SK-N-SH treated with all-trans-retinoic acid at 6 μM for 48 hours (cell line): ENCODE results near the gene VOPP1.

ENCODE experiments used
- ATAC-seq: fragments of 200-7000 bp; cut with Tn5 transposase; 3 replicates; pipeline ENCODE4 v1.9.1; 2020; ENCODE audit warnings: mild to moderate bottlenecking, moderate library complexity
- ARNTL ChIP-seq: fragments of 450-650 bp; formaldehyde crosslinking; IDR thresholded peaks from 2 replicates; pipeline ENCODE4 v1.5.0; 2020; ENCODE audit warnings: low read depth, mild to moderate bottlenecking, moderate library complexity, borderline replicate concordance
- CSDC2 ChIP-seq: fragments of 250-450 bp; sonication (Bioruptor Pico); IDR thresholded peaks from 2 replicates; pipeline ENCODE4 v1.5.0; 2020; ENCODE audit warnings: mild to moderate bottlenecking, moderate library complexity
- ESRRG ChIP-seq: fragments of 250-450 bp; sonication (Bioruptor Pico); IDR thresholded peaks from 2 replicates; pipeline ENCODE4 v1.6.1; 2021; ENCODE audit warnings: mild to moderate bottlenecking
- GLIS3 ChIP-seq: fragments of 250-450 bp; sonication (Bioruptor Pico); IDR thresholded peaks from 2 replicates; pipeline ENCODE4 v1.5.0; 2020; ENCODE audit warnings: mild to moderate bottlenecking, moderate library complexity
- OSR1 ChIP-seq: fragments of 250-450 bp; sonication (Bioruptor Pico); IDR thresholded peaks from 2 replicates; pipeline ENCODE4 v1.8.0; 2022; ENCODE audit warnings: moderate library complexity, mild to moderate bottlenecking, inconsistent platforms
- PPARA ChIP-seq: fragments of 250-450 bp; sonication (Bioruptor Pico); IDR thresholded peaks from 2 replicates; pipeline ENCODE4 v1.5.0; 2020; ENCODE audit warnings: mild to moderate bottlenecking, borderline replicate concordance
- RARB ChIP-seq: fragments of 250-450 bp; sonication (Bioruptor Pico); IDR thresholded peaks from 2 replicates; pipeline ENCODE4 v1.8.0; 2021; ENCODE audit warnings: mild to moderate bottlenecking, moderate library complexity
- SNAI2 ChIP-seq: fragments of 250-450 bp; sonication (Bioruptor Pico); IDR thresholded peaks from 2 replicates; pipeline ENCODE4 v1.5.0; 2020; ENCODE audit warnings: mild to moderate bottlenecking, moderate library complexity
- TCF4 ChIP-seq: fragments of 250-450 bp; sonication (Bioruptor Pico); IDR thresholded peaks from 2 replicates; pipeline ENCODE4 v1.8.0; 2021; ENCODE audit warnings: mild to moderate bottlenecking, moderate library complexity, borderline replicate concordance
- TOX ChIP-seq: fragments of 250-450 bp; sonication (Bioruptor Pico); IDR thresholded peaks from 2 replicates; pipeline ENCODE4 v1.8.0; 2021; ENCODE audit warnings: mild to moderate bottlenecking, moderate library complexity, borderline replicate concordance
- ZFP3 ChIP-seq: fragments of 250-450 bp; sonication (Bioruptor Pico); IDR thresholded peaks from 2 replicates; pipeline ENCODE4 v1.5.0; 2020; ENCODE audit warnings: mild to moderate bottlenecking, moderate library complexity
- ZFP30 ChIP-seq: fragments of 450-650 bp; formaldehyde crosslinking; IDR thresholded peaks from 2 replicates; pipeline ENCODE4 v1.5.0; 2022; ENCODE audit warnings: mild to moderate bottlenecking, moderate library complexity
- ZNF565 ChIP-seq: fragments of 450-650 bp; formaldehyde crosslinking; conservative IDR thresholded peaks from 2 replicates; pipeline ENCODE4 v1.5.0; 2020; ENCODE audit warnings: low read depth, mild to moderate bottlenecking, moderate library complexity
- TF ChIP-seq, protein P1 (sequence below): fragments of 250-450 bp; sonication (Bioruptor Pico); IDR thresholded peaks from 2 replicates; pipeline ENCODE4 v1.8.0; 2020; ENCODE audit warnings: mild to moderate bottlenecking, moderate library complexity, borderline replicate concordance
- TF ChIP-seq, protein P2 (sequence below): fragments of 250-450 bp; sonication (Bioruptor Pico); IDR thresholded peaks from 2 replicates; pipeline ENCODE4 v1.5.1; 2020; ENCODE audit warnings: low read depth, mild to moderate bottlenecking, moderate library complexity
- TF ChIP-seq, protein P3 (sequence below): fragments of 250-450 bp; sonication (Bioruptor Pico); IDR thresholded peaks from 2 replicates; pipeline ENCODE4 v1.5.1; 2021; ENCODE audit warnings: mild to moderate bottlenecking, moderate library complexity
- TF ChIP-seq, protein P4 (sequence below): fragments of 250-450 bp; sonication (Bioruptor Pico); IDR thresholded peaks from 2 replicates; pipeline ENCODE4 v1.8.0; 2021; ENCODE audit warnings: low read depth, mild to moderate bottlenecking, moderate library complexity, borderline replicate concordance
- TF ChIP-seq, protein P5 (sequence below): fragments of 250-450 bp; sonication (Bioruptor Pico); IDR thresholded peaks from 2 replicates; pipeline ENCODE4 v1.5.0; 2020; ENCODE audit warnings: mild to moderate bottlenecking, moderate library complexity

Gene VOPP1

DNA sequence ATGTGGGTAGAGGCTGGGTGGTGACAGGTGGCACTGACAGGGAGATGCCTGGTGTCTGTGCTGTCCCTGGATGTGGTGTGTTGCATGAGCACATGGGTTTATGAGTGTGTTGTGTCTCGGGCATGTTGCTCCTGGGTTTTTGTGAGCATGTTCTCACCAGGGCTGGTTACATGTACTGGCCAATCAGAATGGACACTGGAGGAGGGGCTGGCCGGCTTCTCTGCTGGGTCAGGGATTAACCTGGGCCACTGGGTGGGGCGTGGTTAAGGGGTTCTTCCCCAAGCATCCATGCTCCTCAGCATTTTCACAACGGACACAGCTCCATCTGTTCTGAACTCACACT, 20.8 kb upstream of the VOPP1 start (continued):
- TF ChIP-seq, protein P1, sequence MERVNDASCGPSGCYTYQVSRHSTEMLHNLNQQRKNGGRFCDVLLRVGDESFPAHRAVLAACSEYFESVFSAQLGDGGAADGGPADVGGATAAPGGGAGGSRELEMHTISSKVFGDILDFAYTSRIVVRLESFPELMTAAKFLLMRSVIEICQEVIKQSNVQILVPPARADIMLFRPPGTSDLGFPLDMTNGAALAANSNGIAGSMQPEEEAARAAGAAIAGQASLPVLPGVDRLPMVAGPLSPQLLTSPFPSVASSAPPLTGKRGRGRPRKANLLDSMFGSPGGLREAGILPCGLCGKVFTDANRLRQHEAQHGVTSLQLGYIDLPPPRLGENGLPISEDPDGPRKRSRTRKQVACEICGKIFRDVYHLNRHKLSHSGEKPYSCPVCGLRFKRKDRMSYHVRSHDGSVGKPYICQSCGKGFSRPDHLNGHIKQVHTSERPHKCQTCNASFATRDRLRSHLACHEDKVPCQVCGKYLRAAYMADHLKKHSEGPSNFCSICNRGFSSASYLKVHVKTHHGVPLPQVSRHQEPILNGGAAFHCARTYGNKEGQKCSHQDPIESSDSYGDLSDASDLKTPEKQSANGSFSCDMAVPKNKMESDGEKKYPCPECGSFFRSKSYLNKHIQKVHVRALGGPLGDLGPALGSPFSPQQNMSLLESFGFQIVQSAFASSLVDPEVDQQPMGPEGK (CRISPR knock-in tag) = no peak
- TF ChIP-seq SNAI2 (CRISPR knock-in tag) = no peak
- TF ChIP-seq CSDC2 (CRISPR knock-in tag) = no peak
- no peak for TF ChIP-seq ZFP30 (CRISPR knock-in tag)
- no peak for TF ChIP-seq OSR1 (CRISPR knock-in tag)
- TF ChIP-seq RARB (CRISPR knock-in tag) = no peak
- TF ChIP-seq, protein P2, sequence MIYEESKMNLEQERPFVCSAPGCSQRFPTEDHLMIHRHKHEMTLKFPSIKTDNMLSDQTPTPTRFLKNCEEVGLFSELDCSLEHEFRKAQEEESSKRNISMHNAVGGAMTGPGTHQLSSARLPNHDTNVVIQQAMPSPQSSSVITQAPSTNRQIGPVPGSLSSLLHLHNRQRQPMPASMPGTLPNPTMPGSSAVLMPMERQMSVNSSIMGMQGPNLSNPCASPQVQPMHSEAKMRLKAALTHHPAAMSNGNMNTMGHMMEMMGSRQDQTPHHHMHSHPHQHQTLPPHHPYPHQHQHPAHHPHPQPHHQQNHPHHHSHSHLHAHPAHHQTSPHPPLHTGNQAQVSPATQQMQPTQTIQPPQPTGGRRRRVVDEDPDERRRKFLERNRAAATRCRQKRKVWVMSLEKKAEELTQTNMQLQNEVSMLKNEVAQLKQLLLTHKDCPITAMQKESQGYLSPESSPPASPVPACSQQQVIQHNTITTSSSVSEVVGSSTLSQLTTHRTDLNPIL (CRISPR knock-in tag) = no peak
- TF ChIP-seq PPARA = no peak
- TF ChIP-seq, protein P3, sequence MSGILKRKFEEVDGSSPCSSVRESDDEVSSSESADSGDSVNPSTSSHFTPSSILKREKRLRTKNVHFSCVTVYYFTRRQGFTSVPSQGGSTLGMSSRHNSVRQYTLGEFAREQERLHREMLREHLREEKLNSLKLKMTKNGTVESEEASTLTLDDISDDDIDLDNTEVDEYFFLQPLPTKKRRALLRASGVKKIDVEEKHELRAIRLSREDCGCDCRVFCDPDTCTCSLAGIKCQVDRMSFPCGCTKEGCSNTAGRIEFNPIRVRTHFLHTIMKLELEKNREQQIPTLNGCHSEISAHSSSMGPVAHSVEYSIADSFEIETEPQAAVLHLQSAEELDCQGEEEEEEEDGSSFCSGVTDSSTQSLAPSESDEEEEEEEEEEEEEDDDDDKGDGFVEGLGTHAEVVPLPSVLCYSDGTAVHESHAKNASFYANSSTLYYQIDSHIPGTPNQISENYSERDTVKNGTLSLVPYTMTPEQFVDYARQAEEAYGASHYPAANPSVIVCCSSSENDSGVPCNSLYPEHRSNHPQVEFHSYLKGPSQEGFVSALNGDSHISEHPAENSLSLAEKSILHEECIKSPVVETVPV = no peak
- no peak for TF ChIP-seq ESRRG (CRISPR knock-in tag)
- no peak for TF ChIP-seq ZNF565
- TF ChIP-seq, protein P4, sequence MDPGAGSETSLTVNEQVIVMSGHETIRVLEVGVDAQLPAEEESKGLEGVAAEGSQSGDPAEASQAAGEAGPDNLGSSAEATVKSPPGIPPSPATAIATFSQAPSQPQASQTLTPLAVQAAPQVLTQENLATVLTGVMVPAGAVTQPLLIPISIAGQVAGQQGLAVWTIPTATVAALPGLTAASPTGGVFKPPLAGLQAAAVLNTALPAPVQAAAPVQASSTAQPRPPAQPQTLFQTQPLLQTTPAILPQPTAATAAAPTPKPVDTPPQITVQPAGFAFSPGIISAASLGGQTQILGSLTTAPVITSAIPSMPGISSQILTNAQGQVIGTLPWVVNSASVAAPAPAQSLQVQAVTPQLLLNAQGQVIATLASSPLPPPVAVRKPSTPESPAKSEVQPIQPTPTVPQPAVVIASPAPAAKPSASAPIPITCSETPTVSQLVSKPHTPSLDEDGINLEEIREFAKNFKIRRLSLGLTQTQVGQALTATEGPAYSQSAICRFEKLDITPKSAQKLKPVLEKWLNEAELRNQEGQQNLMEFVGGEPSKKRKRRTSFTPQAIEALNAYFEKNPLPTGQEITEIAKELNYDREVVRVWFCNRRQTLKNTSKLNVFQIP = no peak

DNA sequence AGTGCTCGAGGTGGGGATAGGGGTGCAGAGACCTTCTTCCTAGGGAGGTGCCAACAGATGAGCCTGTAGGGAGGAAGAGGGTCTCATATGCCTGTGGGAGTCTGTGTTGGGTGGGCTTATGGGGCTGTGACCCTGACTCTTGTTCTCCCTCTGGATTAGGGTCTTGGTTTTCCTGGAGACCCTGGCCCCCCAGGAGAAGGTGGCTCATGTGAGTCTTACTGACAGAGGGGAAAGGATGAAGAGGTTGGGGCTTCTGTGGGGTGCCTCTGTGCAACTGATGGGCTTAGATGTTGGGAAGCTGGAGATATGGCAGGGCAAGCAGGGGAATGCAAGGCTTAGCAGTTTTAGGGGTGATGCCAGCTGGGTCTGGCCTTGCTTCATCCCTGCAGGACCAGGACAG, 20.2 kb upstream of the VOPP1 start:
- ATAC-seq = no peak
- TF ChIP-seq OSR1 (CRISPR knock-in tag) (no peak), SNAI2 (CRISPR knock-in tag) (no peak), ZFP3 (CRISPR knock-in tag) (no peak)

DNA sequence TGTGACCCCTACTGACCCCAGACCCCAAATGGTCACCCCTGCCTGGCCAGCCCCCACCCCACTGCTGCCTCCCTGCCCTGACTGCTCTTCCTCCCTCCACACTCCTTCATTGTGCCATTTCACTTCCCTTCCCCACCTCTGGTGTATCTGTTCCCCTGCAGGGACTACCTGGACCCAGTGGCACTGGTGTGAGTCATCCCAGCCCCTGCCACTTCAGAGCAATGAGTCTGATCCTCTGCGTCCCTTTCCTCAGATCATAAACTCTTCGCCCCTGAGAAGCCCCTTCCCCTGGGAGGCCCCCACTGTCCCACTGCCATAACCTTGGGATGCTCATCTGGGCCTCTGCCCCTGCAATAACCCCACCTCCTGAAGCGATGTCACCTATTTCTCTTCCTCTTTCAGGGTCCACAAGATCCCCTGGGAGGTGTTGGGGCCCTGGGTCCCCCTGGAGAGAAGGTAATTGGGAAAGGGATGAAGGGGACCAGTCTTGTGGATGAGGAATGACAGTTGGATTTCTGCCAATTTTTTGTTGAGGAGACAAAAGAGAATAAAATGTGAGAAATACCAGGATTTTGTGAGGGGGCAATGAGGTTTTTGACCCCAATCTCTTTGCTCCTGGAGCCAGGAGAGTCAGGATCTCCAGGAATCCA, 19.1 kb upstream of the VOPP1 start:
- no peak for ATAC-seq
- TF ChIP-seq ZFP3 (CRISPR knock-in tag) = no peak
- TF ChIP-seq RARB (CRISPR knock-in tag) = no peak
- TF ChIP-seq, protein P5, sequence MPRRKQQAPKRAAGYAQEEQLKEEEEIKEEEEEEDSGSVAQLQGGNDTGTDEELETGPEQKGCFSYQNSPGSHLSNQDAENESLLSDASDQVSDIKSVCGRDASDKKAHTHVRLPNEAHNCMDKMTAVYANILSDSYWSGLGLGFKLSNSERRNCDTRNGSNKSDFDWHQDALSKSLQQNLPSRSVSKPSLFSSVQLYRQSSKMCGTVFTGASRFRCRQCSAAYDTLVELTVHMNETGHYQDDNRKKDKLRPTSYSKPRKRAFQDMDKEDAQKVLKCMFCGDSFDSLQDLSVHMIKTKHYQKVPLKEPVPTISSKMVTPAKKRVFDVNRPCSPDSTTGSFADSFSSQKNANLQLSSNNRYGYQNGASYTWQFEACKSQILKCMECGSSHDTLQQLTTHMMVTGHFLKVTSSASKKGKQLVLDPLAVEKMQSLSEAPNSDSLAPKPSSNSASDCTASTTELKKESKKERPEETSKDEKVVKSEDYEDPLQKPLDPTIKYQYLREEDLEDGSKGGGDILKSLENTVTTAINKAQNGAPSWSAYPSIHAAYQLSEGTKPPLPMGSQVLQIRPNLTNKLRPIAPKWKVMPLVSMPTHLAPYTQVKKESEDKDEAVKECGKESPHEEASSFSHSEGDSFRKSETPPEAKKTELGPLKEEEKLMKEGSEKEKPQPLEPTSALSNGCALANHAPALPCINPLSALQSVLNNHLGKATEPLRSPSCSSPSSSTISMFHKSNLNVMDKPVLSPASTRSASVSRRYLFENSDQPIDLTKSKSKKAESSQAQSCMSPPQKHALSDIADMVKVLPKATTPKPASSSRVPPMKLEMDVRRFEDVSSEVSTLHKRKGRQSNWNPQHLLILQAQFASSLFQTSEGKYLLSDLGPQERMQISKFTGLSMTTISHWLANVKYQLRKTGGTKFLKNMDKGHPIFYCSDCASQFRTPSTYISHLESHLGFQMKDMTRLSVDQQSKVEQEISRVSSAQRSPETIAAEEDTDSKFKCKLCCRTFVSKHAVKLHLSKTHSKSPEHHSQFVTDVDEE (CRISPR knock-in tag) = no peak

DNA sequence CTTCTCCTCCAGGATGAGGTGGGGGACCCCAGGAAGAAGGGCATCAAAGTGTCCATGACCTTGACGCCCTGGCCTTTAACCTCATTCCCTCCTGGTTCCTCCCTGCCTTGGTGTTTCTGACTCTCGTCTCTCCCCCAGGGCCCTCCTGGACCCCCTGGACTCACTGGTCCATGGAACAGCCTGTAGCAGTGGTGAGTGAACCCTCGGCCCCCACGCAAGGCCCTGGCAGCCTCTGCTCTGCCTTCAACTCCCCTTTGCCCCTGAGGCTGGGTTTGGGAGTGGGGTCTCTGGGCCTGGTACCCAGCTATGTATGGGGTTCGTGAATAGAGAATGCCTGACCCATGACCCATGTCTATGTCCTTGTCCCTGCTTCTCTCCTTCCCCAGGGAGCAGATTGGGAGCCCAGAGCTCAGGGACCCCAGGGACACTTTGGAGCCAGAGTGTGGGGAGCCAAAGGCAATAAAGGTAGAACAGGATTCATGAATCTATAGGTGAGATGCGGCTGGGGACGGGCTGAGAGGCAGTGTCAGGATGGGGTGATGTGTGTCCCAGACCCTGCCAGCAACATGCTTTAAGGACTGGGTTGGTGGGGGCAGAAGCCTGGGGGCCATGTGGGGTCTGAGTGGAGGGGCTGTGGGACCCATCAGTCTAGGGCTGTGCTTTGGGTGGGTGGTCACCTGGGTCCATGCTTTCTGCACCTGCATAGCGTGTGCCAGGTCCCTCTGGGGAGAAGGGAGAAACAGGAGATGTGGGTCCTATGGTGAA, 18.4 kb upstream of the VOPP1 start:
- TF ChIP-seq, protein P4 = no peak
- TF ChIP-seq TCF4 (CRISPR knock-in tag) (no peak), GLIS3 (CRISPR knock-in tag) (no peak), TOX (no peak), ARNTL (CRISPR knock-in tag) (no peak)
- TF ChIP-seq, all 23 proteins: peak for 0
- no peak for ATAC-seq
